Omental fat pad (tissue), 4 donors: ENCODE data around the gene GLDC. TPM values are rescaled to one million over a fixed set of nuclear protein-coding genes. Genes with fewer than 3 reads are reported as not detected.

ENCODE experiments used
- ATAC-seq: fragments of 150-250 bp; one replicate; pipeline ENCODE4 v1.9.1; 2016; ENCODE audit warnings: mild to moderate bottlenecking, moderate library complexity; ENCODE audit not compliant: low FRiP score
- DNase-seq: peaks from one replicate; pipeline ENCODE4 v3.0.0-alpha.2; 2019; ENCODE audit warnings: low spot score
- CTCF ChIP-seq, 3 donors: fragments of 450-650 bp; IDR thresholded peaks; one replicate each; pipeline ENCODE4 v1.5.1; 2016 to 2017; ENCODE audit warnings: antibody characterized with exemption in 3 of 3, mild to moderate bottlenecking in 3 of 3, moderate library complexity in 2 of 3
- total RNA-seq, 4 donors: library from RNA; depleted of rRNA; stranded (reverse); fragments of >200 nt; gene quantifications; one replicate each; pipeline ENCODE4 v1.1.0, GENCODE V29; 2016

GLDC gene
- total RNA-seq, 4 donors from 2014 or later, result 0.13 to 1.7 (median 0.46) TPM; not detected in 1

GRCh38 chr9:6562871-6563430, 82.6 kb downstream of the GLDC start:
- DNase-seq (no peak), ATAC-seq (no peak)
- TF ChIP-seq CTCF (IDR thresholded peaks at IDR 0.05), result no peak

- ATAC-seq, result no peak
- DNase-seq, result no peak
- TF ChIP-seq CTCF (IDR thresholded peaks at IDR 0.05), result no peak
Measured at GRCh38 chr9:6562201-6562600, 83.3 kb downstream of the GLDC start.

GRCh38 chr9:6557883-6558616, 87.5 kb downstream of the GLDC start:
- DNase-seq (no peak), ATAC-seq (no peak)
- no peak for TF ChIP-seq CTCF (IDR thresholded peaks at IDR 0.05)

GRCh38 chr9:6553866-6554265, 91.7 kb downstream of the GLDC start:
- no peak for TF ChIP-seq CTCF (IDR thresholded peaks at IDR 0.05)

GRCh38 chr9:6552498-6553121, 92.9 kb downstream of the GLDC start:
- no peak for DNase-seq
- ATAC-seq, result no peak
- TF ChIP-seq CTCF (IDR thresholded peaks at IDR 0.05), result no peak

More at GRCh38 chr9:6553866-6554265, 91.7 kb downstream of the GLDC start:
- DNase-seq (no peak), ATAC-seq (no peak)

- no peak for ATAC-seq
- TF ChIP-seq CTCF (IDR thresholded peaks at IDR 0.05), result no peak
- DNase-seq, result no peak
Measured at GRCh38 chr9:6552033-6552432, 93.5 kb downstream of the GLDC start.
